RWPE2 (cell line): ENCODE data around the gene LVRN.

Source experiments
- ATAC-seq: fragments of 200-7000 bp; cut with Tn5 transposase; 3 replicates; pipeline ENCODE4 v1.9.1; 2021; ENCODE audit warnings: low read depth
- DNase-seq: peaks from one replicate; pipeline ENCODE4 v3.0.0-alpha.2; 2020; ENCODE audit warnings: low spot score
- H3K27ac ChIP-seq: fragments of 450-650 bp; 2 replicates; pipeline ENCODE4 v1.5.1; 2017; ENCODE audit warnings: mild to moderate bottlenecking; ENCODE audit not compliant: poor library complexity, severe bottlenecking
- H3K27me3 ChIP-seq: fragments of 250-450 bp; sonication (Bioruptor Pico); 2 replicates; pipeline ENCODE4 v1.5.1; 2021; ENCODE audit warnings: mild to moderate bottlenecking, moderate library complexity; ENCODE audit not compliant: insufficient read depth, poor library complexity, severe bottlenecking
- H3K36me3 ChIP-seq: fragments of 250-450 bp; sonication (Bioruptor Pico); 2 replicates; pipeline ENCODE4 v1.5.1; 2020; ENCODE audit warnings: low read depth, mild to moderate bottlenecking, moderate library complexity
- H3K4me1 ChIP-seq: fragments of 250-450 bp; sonication (Bioruptor Pico); 2 replicates; pipeline ENCODE4 v1.5.1; 2021; ENCODE audit warnings: mild to moderate bottlenecking, moderate library complexity; ENCODE audit not compliant: insufficient read depth, poor library complexity, severe bottlenecking
- H3K4me3 ChIP-seq: fragments of 250-450 bp; sonication (Bioruptor Pico); 2 replicates; pipeline ENCODE4 v1.5.1; 2021; ENCODE audit warnings: mild to moderate bottlenecking, moderate library complexity; ENCODE audit not compliant: severe bottlenecking
- H3K9me3 ChIP-seq: fragments of 250-450 bp; sonication (Bioruptor Pico); 2 replicates; pipeline ENCODE4 v1.5.1; 2021; ENCODE audit warnings: mild to moderate bottlenecking, moderate library complexity; ENCODE audit not compliant: severe bottlenecking
- TF ChIP-seq, protein P1 (sequence below): fragments of 450-650 bp; IDR thresholded peaks from one replicate; pipeline ENCODE4 v1.5.1; 2017; ENCODE audit warnings: mild to moderate bottlenecking, moderate library complexity; ENCODE audit not compliant: poor library complexity, severe bottlenecking

LVRN gene

DNA sequence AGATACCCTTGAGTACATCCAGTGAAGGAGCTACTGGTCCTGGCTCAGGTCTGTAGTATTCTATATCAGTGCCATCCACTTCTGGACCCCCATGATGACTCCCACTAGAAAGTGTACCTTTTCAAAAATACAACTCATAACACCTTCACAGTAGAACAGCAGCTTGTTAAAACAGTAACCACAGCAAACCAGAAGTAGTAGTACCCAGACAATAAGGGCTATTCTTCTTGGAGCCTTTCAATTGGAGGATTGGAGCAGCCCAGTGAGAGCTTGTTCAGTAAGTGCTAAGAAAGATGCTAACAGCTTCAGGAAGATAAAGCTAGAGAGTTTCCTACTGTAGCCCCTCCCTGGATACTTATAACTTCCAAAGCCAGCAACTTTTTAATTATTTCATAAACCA lies 80.1 kb downstream of the LVRN start:
- Histone ChIP-seq H3K27ac (no peak overlapping the region), H3K36me3 (no peaks in the 10 kb centered on the region), H3K4me1 (no peaks in the 10 kb centered on the region), H3K4me3 (no peak overlapping the region), H3K27me3 (peaks cover 11% of the 10 kb centered on the region), H3K9me3 (no peaks in the 10 kb centered on the region)
- TF ChIP-seq, protein P1, sequence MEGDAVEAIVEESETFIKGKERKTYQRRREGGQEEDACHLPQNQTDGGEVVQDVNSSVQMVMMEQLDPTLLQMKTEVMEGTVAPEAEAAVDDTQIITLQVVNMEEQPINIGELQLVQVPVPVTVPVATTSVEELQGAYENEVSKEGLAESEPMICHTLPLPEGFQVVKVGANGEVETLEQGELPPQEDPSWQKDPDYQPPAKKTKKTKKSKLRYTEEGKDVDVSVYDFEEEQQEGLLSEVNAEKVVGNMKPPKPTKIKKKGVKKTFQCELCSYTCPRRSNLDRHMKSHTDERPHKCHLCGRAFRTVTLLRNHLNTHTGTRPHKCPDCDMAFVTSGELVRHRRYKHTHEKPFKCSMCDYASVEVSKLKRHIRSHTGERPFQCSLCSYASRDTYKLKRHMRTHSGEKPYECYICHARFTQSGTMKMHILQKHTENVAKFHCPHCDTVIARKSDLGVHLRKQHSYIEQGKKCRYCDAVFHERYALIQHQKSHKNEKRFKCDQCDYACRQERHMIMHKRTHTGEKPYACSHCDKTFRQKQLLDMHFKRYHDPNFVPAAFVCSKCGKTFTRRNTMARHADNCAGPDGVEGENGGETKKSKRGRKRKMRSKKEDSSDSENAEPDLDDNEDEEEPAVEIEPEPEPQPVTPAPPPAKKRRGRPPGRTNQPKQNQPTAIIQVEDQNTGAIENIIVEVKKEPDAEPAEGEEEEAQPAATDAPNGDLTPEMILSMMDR, result no peak
- ATAC-seq, result no peak
- no peak for DNase-seq

DNA sequence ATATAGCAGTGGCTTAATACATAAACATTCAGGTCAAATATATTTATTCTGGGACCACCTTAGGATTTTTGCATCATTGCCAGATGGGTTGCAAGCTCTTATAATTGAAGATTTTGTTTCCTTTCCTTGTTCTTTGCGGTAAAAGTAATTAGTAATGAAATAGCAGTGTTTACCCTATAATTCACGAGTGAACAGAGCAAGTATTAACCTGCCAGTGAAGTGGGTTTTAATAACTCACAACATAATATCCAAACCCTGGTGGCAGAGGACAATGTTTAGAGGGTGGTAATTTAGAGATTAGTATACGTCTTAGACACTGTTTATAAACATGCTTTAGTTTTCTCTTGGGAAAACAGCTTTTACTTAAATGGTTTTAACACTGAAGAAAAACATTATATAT lies 81.8 kb downstream of the LVRN start:
- H3K27me3 ChIP-seq, result peaks cover 11% of the 10 kb centered on the region
- no peaks in the 10 kb centered on the region for H3K9me3 ChIP-seq
- DNase-seq (no peak), ATAC-seq (no peak)
- H3K36me3 ChIP-seq, result no peaks in the 10 kb centered on the region
- no peak overlapping the region for H3K4me3 ChIP-seq
- H3K4me1 ChIP-seq, result no peaks in the 10 kb centered on the region
- TF ChIP-seq, protein P1, result no peak
- no peak overlapping the region for H3K27ac ChIP-seq

DNA sequence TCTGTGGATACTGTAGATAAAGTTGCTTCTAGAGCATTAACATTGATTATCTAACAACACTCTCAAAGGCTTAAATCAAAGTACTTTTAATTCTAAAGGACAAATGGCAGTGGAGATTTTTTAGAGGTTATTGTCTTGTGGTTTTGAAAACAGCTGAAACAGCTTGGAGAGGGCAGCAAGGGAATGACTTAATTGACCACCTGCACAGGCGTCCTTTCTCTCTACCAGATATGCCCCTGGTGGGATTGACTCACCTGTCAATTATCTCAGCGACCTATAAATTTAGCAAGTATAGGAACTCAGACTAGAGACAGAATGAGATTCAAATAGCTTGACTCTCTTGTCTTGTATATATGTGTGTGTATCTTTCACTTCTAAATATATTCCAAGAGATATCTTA lies 83.5 kb downstream of the LVRN start:
- no peak for ATAC-seq
- H3K36me3 ChIP-seq, result no peaks in the 10 kb centered on the region
- DNase-seq, result no peak
- H3K4me3 ChIP-seq, result no peak overlapping the region
- no peaks in the 10 kb centered on the region for H3K4me1 ChIP-seq
- H3K27me3 ChIP-seq, result peaks cover 4% of the 10 kb centered on the region
- H3K9me3 ChIP-seq, result no peaks in the 10 kb centered on the region
- TF ChIP-seq, protein P1, result no peak
- no peak overlapping the region for H3K27ac ChIP-seq

DNA sequence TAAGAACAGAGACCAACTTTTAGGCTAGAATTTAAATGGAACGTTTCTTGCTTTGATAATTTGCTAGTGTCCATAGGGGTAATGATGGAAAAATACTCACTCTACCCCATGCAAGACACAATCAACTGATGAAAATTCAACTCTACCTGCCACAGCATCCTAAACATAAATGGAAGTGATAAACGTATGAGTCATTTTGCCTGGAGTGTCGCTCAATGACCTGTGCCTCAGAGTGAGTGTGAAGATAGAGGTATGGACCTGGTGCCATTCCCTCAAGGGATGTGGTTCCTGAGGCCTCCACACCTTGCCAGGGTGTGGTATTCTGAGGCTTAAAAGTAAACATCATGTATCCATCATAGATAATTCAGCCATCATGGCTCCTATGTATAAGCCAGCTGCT lies 84.0 kb downstream of the LVRN start:
- Histone ChIP-seq H3K4me1 (no peaks in the 10 kb centered on the region), H3K27ac (no peak overlapping the region), H3K9me3 (no peaks in the 10 kb centered on the region), H3K36me3 (no peaks in the 10 kb centered on the region), H3K27me3 (peaks cover 4% of the 10 kb centered on the region), H3K4me3 (no peak overlapping the region)
- TF ChIP-seq, protein P1, result no peak
- DNase-seq (no peak), ATAC-seq (no peak)

DNA sequence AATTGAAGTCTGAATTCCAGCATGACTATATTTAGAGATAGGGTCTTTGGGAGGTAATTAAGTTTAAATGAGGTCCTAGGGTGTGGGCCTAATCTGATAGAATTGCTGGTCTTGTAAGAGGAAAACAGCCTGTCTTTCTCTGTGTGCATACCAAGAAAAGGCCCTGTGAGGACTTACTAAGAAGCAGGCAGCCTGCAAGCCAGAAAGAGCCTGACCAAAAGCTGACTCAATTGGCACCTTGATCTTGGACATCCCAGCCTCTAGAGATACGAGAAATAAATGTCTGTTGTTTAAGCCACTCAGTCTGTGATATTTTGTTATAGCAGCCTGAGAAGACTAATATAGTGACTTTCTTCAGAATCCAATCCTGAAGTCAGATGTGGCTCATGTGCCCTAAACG lies 84.5 kb downstream of the LVRN start:
- TF ChIP-seq, protein P1, result no peak
- Histone ChIP-seq H3K4me1 (no peaks in the 10 kb centered on the region), H3K36me3 (no peaks in the 10 kb centered on the region), H3K27ac (no peak overlapping the region), H3K27me3 (peaks cover 4% of the 10 kb centered on the region), H3K4me3 (no peak overlapping the region), H3K9me3 (no peaks in the 10 kb centered on the region)
- no peak for DNase-seq
- no peak for ATAC-seq
